Adrenal gland (tissue), 12 donors: Measurements from ENCODE around the gene UEVLD. TPM values are rescaled to one million over a fixed set of nuclear protein-coding genes. Genes with fewer than 3 reads are reported as not detected.

Source experiments
- DNase-seq, 7 donors: peaks; one replicate each; pipeline ENCODE4 v3.0.0-alpha.2; 2019 to 2020
- H3K27ac ChIP-seq, 5 donors: fragments of 200-600 bp; sonication (generic) in 4 of 5; 1 replicate in 3 of 5; 2 replicates in 2 of 5; pipeline versions ENCODE4 v1.5.1 to v1.8.0; 2016 to 2020; ENCODE audit warnings: mild to moderate bottlenecking in 1 of 5
- H3K27me3 ChIP-seq: fragments of 200-600 bp; 2 replicates; pipeline ENCODE4 v1.8.0; 2021
- H3K36me3 ChIP-seq, 2 donors: fragments of 200-600 bp; replicated peaks in 1 of 2; 1 replicate in 1 of 2; 2 replicates in 1 of 2; pipeline versions ENCODE4 v1.5.1 to v1.8.0; 2018 to 2022
- H3K4me1 ChIP-seq, 2 donors: fragments of 200-600 bp; replicated peaks in 1 of 2; 1 replicate in 1 of 2; 2 replicates in 1 of 2; pipeline versions ENCODE4 v1.5.1 to v1.8.0; 2018 to 2021
- H3K4me3 ChIP-seq, 4 donors: fragments of 200-600 bp; sonication (generic) in 3 of 4; one replicate each; pipeline ENCODE4 v1.5.1; 2016 to 2018
- H3K9me3 ChIP-seq, 3 donors: fragments of 200-600 bp; sonication (generic) in 1 of 3; replicated peaks in 1 of 3; 1 replicate in 2 of 3; 2 replicates in 1 of 3; pipeline versions ENCODE4 v1.5.1 to v1.8.0; 2016 to 2021
- CTCF ChIP-seq, 6 experiments: fragments of 450-650 bp in 4 of 6; fragments of 200-600 bp in 2 of 6; sonication (generic) in 1 of 6; IDR thresholded peaks; 1 replicate in 5 of 6; 2 replicates in 1 of 6; pipeline versions ENCODE4 v1.5.1 to v1.8.0; 2016 to 2021; ENCODE audit warnings: antibody characterized with exemption in 6 of 6, mild to moderate bottlenecking in 2 of 6, moderate library complexity in 1 of 6
- POLR2A ChIP-seq, 2 donors: fragments of 450-650 bp; IDR thresholded peaks; one replicate each; pipeline ENCODE4 v1.6.1; 2017; ENCODE audit warnings: antibody characterized with exemption in 2 of 2, mild to moderate bottlenecking in 2 of 2, moderate library complexity in 1 of 2
- WGBS, 4 donors: extraction: QIAGEN DNeasy Blood & Tissue Kit in 2 of 4; methylation state at CpG; one replicate each; pipeline versions ENCODE4 v1.1.5 to v1.1.7; 2013 to 2017; 5-methylcytosine and 5-hydroxymethylcytosine counted together
- intact Hi-C, 2 donors: fragments of 100-400 bp; cut with DNase I; formaldehyde crosslinking; loops; one replicate each; pipeline versions ENCODE4 v1.14.1 to v1.15.0; 2022 to 2023
- polyA plus RNA-seq, 3 donors: library from polyadenylated mRNA; stranded (reverse); fragments of 200-250 nt in 2 of 3; fragments of 350-450 nt in 1 of 3; fragmentation: Illumina TruSeq in 1 of 3; extraction: RNeasy Lipid Tissue Mini Kit (QIAGEN cat#74804) in 1 of 3; gene quantifications; one replicate each; pipeline ENCODE4 v1.2.3, GENCODE V29; 2013 to 2014
- total RNA-seq, 9 donors: library from RNA; depleted of rRNA in 4 of 9; stranded (reverse); fragments of >200 nt in 4 of 9; fragments of 120-200 nt in 1 of 9; fragmentation: NEBNext Ultra II Directional in 1 of 9; extraction: Animal tissue kit (Norgen Biotek cat#: 25700) in 1 of 9; gene quantifications; one replicate each; pipeline versions ENCODE4 v1.1.0 to v1.2.4, GENCODE V29; 2013 to 2023
- donor health status: healthy with polysubstance abuse.
- donor health status: Bipolar disorder and iron deficiency.
- donor health status: DM: yes; HTN: yes; CAD: no.
- donor health status: DM: no; HTN: no; CAD: no.
- donor health status: DM: no; HTN: no; CAD: no.
- donor health status: DM: yes; HTN: yes; CAD: no.

The UEVLD gene
- total and polyA plus RNA-seq, 12 donors: 4.1 to 32.8 (median 23.5) TPM

DNA sequence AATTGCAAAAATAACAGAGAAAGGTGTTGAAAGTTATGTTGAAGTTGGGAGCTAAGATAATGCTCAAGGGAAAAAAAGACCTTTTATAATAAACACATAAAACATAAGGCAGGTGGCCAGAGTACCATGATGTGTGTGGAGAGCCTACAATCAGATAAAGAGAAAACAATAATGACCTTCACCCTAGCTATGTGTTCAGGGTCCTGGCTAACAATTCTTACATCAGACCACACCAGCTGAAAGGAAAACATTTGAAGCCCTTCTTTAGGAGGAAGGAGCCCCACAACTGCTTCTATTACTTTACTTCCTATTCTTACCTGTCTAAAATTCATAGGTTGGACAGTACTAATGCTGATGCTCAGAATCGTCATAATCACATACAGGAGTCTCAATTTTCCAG, 64.3 kb downstream of the UEVLD start:
- Histone ChIP-seq H3K27ac (no peak overlapping the region), H3K4me3 (no peak overlapping the region), H3K4me1 (peaks cover 17 to 46% of the 10 kb centered on the region in 2 donors), H3K27me3 (no peaks in the 10 kb centered on the region), H3K36me3 (no peaks in the 10 kb centered on the region), H3K9me3 (no peaks in the 10 kb centered on the region)
- 54 to 81% (median 67%) methylated on average over 1 of the region's 1 CpG for WGBS, 4 donors
- TF ChIP-seq CTCF (IDR thresholded peaks at IDR 0.05): no peak
- TF ChIP-seq POLR2A (IDR thresholded peaks at IDR 0.05): no peak
- no peak for DNase-seq
- intact Hi-C loops: loop anchor here in 1 of 2 donors (10.0 kb wide), 1 partner anchor 199 kb away; the partner anchor contains the start of genes GTF2H1 and HPS5

DNA sequence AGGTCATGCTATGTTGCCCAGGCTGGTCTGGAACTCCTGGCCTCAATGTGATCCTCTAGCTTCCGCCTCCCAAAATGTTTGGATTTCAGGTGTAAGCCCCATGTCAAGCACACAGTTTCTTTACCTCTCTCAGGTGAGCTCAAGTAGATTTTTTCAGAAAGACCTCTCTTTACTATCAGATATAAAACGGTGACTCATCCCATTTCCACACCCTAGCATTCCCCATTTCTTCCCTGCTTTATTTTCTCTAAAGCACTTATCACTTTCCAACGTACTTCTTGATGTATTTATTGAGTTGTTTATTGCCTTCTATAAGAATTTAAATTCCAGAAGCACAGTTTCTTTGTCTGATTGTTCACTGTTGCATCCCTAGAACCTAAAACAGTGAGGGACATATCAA, 65.5 kb downstream of the UEVLD start:
- H3K36me3 ChIP-seq: no peaks in the 10 kb centered on the region
- H3K4me1 ChIP-seq: peaks cover 17 to 46% of the 10 kb centered on the region in 2 donors
- 69 to 78% (median 75%) methylated on average over 3 of the region's 3 CpGs for whole genome bisulfite sequencing, 4 donors
- H3K27me3 ChIP-seq: no peaks in the 10 kb centered on the region
- no peak overlapping the region for H3K27ac ChIP-seq
- no peak for TF ChIP-seq POLR2A (IDR thresholded peaks at IDR 0.05)
- H3K9me3 ChIP-seq: no peaks in the 10 kb centered on the region
- no peak overlapping the region for H3K4me3 ChIP-seq
- intact Hi-C loops: loop anchor here in 1 of 2 donors (10.0 kb wide), 1 partner anchor 198 kb away; the partner anchor contains the start of genes GTF2H1 and HPS5
- no peak for DNase-seq

DNA sequence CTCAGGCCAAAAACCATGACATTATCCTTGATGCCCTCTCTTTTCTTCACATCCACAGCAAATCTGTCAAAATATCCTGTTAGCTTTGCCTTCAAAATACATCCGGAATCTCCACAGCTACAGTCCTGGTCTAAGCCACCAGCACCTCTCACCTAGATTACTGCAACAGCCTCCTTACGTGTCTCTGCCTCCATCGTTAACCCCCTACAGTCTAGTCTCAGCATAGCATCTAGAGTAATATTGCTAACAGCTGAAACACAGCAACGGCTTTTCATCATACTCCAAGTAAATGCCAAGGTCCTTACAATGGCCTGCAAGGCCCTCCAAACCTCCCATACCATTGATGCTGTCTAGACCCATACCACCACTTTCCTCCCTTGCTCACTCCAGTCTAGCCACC, 66.1 kb downstream of the UEVLD start:
- WGBS, 4 donors: 51 to 62% (median 54%) methylated on average over 4 of the region's 4 CpGs
- intact Hi-C loops: loop anchor here in 1 of 2 donors (10.0 kb wide), 1 partner anchor 198 kb away; the partner anchor contains the start of genes GTF2H1 and HPS5
- Histone ChIP-seq H3K9me3 (no peaks in the 10 kb centered on the region), H3K4me3 (no peak overlapping the region), H3K4me1 (peaks cover 12 to 39% of the 10 kb centered on the region in 2 donors), H3K27ac (no peak overlapping the region), H3K27me3 (no peaks in the 10 kb centered on the region), H3K36me3 (no peaks in the 10 kb centered on the region)
- no peak for TF ChIP-seq CTCF (IDR thresholded peaks at IDR 0.05)
- no peak for TF ChIP-seq POLR2A (IDR thresholded peaks at IDR 0.05)
- no peak for DNase-seq

DNA sequence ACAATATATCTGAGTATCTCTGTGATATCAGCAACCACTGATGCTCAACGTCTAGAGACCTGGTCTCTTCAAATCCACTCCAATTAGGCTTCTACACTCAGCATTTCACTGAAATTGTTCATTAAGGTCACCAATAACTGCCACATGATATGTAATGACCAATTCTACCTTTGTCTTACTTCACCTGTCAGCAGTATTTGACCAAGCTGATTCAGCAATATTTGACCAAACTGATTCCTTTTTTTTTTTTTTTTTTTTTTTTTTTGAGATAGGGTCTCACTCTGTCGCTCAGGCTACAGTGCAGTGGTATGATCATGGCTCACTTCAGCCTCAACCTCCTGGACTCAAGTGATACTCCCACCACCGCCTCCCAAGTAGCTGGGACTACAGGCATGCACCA, 67.4 kb downstream of the UEVLD start:
- intact Hi-C loops: loop anchor here in 1 of 2 donors (10.0 kb wide), 1 partner anchor 196 kb away; the partner anchor contains the start of genes GTF2H1 and HPS5
- H3K27me3 ChIP-seq: no peaks in the 10 kb centered on the region
- TF ChIP-seq CTCF (IDR thresholded peaks at IDR 0.05) (no peak), POLR2A (IDR thresholded peaks at IDR 0.05) (no peak)
- 60 to 99% (median 88%) methylated on average over 3 of the region's 3 CpGs for WGBS, 4 donors
- no peaks in the 10 kb centered on the region for H3K36me3 ChIP-seq
- DNase-seq: no peak
- no peak overlapping the region for H3K4me3 ChIP-seq
- no peaks in the 10 kb centered on the region for H3K9me3 ChIP-seq
- peaks cover 10 to 39% of the 10 kb centered on the region in 2 donors for H3K4me1 ChIP-seq
- H3K27ac ChIP-seq: no peak overlapping the region

DNA sequence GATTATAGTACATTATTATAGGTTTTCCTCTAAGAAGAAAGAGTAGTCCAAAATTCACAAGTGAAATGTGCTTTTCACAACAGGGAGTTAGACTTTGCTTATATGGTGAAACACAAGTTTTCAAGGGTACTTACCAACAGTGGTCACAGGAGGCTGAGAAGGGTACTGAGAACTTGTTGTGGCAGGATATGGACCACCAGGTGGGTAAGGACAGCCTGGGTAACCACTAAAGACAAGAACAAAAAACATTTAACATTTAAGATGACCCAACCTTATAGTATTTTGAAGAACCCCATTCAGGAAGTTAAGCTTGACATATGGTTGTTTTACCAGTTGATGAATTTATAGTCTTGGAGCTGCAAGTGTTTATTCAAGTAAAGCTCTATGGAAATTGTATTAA, 86.2 kb downstream of the UEVLD start:
- Histone ChIP-seq H3K4me3 (no peak overlapping the region), H3K36me3 (peaks cover 0 to 65% of the 10 kb centered on the region in 2 donors), H3K4me1 (no peaks in the 10 kb centered on the region), H3K27ac (no peak overlapping the region), H3K9me3 (no peaks in the 10 kb centered on the region), H3K27me3 (no peaks in the 10 kb centered on the region)
- intact Hi-C loops: no loop called here
- TF ChIP-seq CTCF (IDR thresholded peaks at IDR 0.05) (no peak), POLR2A (IDR thresholded peaks at IDR 0.05) (no peak)
- no peak for DNase-seq
